Endometrium (tissue), 2 donors: Measurements from ENCODE around the gene MASP1.

Source experiments
- FAIRE-seq: peaks from 2 replicates; lab custom pipeline; 2012; peaks lifted over from hg19 to GRCh38; lab: Jason Lieb, UNC
- donor health status: control.
- donor health status: control.

MASP1 gene

DNA sequence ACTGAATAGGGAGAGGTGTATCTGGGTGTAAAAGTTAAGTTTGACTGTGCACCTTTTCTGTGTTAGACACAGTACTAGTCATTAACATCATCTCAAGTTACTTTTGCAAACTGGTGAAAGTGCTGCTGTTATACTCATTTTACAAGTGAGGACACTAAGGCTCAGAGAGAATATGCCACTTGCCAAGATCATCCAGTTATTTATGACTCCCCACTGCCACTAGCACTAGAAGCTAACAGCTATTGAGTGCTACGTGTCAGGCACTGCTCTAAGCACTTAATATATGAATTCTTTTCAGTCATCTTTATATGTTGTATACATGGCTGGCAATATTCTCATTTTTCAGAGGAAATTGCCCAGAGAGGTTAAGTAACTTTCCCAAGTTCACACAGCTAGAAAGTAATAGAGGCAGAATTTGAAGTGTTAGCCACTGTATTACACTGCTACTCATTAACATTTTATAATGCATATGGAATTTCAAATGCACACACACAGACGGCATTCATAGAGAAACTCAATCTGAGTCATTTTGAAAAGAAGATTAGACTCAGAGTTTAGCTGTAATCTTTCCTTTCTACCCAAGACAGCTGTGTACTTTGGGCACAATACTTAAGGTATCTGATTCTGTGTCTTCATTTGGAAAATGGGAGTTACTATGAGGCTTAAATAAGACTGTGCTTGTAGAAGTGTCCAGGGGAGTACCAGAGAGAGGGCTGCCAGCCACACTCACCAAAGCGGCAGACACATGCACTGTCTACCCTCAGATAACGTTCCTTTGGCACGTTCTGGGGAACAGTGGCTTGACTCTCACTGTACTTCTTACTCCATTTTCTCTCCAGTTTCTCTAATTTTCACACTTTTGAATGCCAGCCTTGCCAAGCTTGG, 1.3 kb upstream of the MASP1 start:
- FAIRE-seq, result no peak

DNA sequence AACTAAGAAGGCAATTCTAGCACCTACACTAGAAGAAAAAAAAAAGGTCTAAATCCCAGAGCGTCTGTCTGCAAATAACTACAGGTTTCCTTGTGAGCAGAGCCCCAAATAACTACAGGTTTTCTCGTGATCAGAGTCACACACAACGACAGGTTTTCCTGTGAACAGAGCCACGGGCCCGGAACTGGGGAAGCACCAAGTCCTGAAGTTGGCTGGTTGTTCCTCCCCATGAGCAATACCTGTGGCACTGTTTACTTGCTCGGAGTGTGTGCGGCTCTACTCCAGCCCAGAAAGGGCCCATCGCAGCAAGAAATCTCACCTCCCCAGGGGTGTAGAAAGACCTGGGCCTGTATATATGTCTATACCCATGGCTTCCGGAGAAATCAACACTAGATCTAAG, 644 bp upstream of the MASP1 start:
- no peak for FAIRE-seq

DNA sequence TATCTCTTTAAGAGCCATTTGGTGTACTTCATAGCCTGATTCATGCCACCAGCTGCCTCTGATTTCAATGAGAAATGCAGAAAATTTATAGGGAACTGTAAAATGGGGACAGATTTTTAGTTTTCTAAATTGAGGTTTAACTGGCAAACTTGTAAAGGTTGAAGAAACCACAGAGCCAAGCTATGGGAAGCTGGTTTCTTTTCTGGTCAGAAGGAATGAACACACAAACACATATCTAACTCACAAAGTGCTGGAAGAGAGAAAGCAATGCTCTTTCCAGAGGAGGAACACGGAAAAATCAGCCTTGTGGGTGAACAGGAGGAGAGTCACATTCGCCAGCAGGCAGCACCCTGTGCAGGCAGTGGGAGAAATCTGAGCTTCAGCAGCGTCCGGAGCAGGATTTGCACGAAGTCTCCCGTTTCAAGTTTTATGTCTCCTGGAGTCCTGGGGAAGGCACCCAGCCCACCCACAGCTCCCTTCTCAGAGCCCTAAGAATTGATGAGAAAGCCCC, 481 bp downstream of the MASP1 start:
- peak; percentile 68 for FAIRE-seq

DNA sequence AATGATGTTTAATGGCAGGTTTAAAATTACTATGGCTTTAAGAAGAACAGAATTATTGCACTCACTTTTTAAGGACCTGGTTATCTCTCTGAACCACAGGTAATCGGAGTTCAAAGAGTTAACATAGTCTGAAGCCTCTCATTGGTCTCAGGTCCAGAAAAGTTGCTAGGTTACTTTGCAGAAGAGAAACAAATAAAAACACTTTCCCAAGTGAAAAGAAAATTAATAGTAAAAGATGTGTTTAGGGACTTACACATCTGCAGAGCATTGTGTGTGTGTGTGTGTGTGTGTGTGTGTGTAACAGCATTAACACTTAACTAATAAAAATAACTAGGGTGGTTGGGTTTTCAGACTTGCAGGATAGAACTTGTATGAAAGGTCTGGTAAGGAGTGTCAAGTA, 1.0 kb downstream of the MASP1 start:
- FAIRE-seq, result no peak

DNA sequence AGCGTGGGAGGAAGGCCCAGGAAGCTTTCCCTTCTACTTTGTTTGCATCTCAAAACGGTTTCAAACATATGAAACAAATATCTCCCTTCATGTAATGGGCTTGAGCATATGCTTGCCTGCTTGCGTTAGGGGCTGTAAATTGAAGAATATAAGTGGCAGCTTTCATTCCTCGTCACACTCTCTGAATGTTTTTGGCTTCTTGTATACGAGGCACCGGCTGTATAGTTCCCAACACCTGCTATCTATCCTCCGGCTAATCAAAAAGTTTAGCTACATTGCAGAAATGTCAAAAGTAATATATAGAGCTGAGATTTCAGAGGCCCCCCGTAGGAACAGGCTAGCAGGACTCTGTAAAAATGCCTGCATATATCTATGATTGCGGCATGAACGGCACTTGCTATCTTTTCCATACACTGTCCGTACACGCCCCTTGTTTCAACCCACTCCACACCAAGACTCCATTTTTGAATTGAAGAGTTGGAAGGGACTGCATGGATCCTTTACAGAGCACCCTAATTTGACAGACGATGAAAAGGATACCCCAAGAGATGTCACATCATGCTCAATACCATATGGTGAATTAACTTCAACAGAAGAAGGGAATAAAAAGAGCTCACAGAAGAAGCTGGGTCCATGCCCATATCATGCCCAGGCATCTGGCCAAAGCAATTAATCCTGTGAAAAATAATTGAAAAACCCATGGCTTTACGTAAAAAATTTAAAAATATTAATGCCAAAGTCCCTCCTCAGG, 2.5 kb downstream of the MASP1 start:
- FAIRE-seq, result no peak

DNA sequence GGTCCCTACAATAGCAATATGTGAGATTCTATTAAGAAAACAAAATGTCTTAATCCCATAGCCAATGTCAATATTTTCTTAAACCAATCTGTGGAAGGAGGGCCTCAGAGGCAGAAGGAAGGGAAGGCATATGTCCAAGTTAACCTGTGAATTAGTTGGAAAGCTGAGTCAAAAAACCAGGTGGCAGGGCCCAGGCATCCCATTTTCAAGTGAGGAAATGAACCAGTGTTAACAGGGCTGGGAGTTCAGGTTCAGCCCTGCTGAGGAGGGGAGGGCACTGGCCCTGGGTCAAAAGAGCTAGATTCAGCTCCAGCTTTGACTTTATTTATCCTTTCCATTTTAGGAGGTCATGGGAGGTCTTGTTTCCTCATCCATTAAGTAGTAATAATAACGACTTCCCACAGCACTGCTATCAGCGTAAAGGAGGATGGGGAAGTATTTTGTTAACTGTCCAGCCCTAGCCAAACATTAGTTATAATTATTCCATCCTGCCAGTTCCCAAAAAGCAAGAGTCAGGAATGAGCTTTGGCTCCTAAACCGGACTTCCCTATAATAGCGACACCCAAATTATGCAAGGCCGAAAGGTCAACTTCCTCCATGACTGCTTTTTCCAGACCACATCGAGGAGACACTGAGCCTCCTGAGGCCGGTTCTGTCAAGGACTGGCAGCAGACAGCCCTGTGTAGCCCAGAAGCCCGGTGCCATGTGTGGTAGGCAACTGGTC, 3.2 kb downstream of the MASP1 start:
- no peak for FAIRE-seq

DNA sequence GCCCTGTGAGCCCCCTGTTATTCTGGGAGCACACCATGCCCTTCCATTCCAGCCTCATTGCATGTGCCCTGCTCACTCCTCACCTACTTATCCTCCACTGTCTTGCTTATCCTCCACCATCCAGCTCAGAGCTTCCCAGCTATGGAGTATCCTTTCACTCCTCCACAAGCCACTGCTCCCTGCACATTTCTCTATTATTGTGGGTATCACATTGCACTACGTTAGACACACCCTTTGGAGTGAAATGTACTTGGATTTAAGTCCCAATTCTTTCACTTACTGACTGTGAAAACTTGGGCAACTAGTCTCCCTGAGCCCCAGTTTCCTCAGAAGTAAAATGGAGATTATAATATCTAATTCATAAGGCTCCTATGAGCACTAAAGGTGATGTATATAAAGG, 4.3 kb downstream of the MASP1 start:
- no peak for FAIRE-seq

DNA sequence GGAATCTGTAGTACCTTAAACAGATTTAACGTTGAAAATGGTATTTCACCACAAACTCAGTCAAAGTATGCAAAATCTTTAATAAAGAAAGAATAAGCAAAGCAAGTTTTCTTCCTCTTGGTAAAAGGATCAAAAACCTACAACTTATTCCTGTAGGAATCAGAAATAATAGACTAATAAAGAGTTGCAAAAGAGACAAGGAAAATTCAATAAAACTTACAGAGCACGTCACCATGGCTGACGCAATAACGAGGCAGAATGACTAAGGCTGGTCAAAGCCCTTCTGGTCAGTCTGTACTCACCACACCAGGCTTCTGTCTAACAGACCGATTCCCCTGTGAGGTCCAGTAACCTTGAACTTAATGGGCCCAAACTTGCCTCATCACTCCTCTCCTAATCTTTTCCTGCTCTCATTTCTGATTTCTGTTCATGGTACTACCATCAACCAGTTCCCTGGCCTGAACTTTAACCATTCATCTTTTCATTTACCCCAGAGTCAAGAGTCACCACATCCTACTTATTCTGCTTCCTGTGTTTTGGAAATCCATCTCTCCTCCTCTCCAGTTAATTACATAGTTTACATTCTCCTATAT, 5.0 kb downstream of the MASP1 start:
- FAIRE-seq, result no peak

DNA sequence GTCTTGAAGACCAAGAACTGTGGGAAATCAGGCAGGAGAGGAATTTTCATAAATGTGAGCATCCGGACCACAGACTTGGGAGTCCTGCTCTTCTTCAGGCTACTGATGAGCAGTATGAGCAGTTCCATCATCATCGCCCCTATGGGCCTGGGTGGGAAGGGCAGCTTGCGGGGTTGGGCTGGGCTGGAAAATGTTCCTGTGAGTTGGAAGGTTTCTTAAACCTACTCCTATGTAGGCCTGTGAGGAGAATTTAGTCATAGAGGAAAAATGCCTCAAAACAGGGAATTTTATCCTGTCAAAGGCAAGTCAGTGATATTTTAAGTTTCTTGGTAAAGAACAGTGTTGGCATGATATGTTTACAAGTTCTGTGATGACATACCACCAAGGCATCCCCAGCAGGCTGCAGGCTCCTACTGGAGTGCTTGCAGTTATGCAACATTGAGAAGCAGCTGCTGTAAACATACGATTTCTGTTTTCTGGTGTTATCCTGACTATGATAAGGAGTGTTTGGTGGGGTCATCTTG, 10.3 kb downstream of the MASP1 start:
- FAIRE-seq, result no peak

DNA sequence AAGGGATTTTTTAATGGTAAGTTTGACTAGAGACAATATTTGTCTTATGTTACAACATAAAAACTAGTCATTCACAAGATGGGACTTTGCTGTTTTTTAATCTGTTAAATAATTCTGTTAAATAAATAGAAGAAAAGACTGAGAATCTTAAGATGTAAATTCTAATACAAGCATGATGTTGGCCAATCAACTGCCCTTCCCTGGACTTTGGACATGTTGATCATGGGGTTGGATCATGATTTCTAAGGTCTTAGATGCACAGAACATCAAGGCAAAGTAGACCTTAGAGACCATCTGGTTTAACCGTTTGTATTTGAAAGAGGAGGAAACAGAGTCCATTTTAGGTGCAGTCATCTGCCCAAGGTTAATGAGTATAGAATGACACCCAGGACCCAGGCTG, 10.9 kb downstream of the MASP1 start:
- FAIRE-seq, result no peak

DNA sequence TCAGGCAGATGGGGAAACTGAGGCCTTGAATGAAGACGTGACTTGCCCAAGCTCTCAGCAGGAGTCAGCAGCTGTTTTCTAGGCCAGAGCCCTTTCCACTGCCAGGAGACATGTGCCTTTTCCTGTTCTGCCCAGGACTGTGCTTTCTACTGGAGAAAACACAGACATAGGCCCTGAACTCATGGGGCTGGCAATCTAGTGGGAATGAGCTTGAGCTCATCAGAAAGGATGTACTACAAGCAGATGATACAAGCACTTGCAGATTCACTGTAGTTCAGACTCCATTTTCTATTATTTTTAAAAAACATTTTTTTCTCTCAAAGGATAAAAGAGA, 14.4 kb downstream of the MASP1 start:
- no peak for FAIRE-seq

DNA sequence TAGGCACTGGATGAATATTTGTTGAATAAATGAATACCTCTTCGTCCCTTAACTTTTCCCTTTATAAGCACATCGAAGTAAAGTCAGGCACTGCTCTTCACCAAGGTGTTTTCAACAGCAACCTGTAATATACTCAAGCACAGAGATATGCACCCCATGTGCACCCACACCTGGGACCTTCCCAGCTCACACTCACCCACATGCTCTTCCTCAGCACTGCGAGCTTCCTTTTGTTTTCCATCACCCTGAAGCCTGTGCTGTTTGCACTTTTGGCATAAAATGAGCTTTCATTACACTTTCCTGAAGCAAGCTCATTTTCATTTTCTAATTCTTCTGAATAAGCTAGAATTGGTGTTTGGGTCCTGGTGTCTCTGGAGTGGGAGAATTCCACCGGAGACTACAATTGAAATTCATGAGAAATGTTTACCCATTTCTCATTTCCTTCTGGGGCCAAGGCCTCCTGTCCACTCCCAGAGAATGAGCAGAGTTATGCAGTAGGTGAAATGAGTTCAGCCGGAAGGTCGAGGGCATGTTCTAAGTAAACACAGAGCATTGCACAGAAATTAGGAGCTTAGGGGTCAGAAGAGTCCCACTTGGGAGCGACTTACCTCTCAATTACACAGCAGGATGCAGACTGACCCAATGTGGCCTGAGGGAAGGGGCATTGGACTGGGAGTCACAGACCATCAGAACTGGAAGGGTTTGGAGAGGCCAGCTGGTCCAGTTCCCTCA, 15.0 kb downstream of the MASP1 start:
- FAIRE-seq, result no peak

DNA sequence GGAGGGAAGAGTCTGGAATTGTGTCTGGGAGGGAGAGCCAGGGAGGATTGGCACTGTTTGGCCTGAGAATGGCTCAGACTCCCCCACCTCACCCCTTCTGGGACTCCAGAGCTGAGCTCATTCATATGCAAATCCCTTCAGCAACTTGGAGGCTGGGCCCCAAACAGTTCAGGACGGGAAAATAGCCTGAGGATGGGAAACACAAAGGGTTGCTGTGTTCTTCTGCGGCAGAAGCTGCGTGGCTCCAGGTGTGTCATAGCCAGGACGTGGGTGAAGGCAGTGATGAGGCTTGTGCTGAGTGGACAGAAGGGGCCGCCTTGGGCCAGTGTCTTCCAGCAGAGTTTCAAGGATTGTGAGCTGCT, 16.6 kb downstream of the MASP1 start:
- no peak for FAIRE-seq

DNA sequence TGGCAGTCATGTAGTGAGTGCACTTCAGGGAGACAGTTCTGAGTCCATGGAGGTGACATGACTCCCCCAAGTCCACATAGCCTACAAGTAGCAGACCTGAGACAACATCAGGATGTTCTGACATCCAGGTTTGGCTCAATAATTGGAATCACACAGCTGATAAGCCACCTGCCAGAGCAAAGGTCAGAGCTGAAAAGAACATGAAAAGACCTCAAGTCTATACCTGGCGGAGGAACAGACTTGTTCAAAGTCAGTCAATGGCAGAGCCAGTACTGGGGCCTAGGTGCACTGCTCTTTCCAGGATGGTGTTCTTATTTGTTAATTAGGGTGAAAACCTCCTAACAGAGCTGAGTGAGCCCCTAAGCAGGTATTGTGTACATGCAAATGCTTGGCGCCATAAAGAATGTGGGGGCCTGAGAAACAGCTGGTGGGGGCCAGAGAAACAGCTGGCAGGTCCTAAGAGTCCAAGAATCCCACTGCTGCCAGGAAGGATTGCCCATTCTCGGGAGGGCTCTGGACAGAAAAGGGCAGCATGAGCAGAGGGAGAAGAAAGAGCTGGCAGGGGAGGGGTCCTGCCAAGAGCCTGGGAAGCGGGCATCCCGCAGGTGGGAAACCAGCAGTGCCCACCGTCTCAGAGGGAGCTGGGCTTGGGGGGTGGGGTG, 17.1 kb downstream of the MASP1 start:
- no peak for FAIRE-seq

DNA sequence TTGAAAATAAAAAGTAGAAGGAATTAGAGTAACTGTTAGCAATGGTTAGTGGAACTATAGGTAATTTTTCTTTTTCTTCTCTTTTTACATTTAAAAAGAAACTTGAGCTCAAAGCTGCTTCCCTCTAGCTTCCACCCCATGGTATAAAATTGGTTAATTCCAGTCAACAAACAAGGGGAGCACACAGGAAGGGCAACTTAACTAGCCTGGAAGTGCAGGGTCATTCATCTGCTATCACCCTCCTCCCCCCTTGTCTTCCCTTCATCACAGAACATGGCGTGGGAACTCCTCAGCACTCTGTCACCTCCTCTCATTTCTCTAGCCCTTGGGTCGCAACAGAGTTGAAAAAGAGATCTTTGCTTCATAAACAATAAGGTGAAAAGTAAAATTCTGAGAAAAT, 20.0 kb downstream of the MASP1 start:
- no peak for FAIRE-seq

DNA sequence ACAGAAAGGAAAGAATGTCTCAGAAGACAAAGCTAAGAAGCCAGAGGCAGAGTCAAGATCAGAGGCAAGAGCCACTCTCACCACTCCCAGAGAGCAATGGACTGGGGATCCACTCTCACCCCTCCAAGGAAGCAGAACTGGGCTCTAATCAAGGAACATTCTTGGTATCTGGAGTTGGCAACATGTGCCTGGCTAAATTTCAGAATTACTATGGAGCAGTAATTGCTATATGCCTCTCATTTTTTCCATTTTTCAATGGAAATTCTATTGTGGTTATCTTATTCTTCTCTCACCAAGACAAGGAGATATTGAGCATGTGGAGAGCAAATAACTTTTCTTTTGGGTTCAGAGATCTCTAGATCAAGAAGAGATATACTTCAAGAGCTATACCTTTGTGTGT, 22.1 kb downstream of the MASP1 start:
- FAIRE-seq, result no peak

DNA sequence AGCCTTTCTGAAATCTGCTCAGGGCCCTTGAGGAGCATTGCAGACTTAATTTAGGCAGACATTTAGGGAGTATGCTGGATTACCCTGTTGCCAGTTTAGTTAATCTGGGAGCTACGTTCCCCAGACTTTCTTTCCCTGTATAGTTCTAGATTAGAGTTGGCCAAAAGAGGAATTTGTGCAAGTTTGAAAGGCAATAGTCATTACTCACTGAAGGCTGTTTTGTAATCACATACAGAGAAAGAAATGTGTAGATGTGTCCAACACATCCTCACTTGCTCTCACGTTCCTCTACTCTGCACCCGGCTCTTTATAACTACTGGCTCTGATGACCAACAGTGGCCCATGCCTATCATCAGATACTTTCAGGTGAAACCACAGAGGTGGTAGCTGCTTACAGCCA, 24.2 kb downstream of the MASP1 start:
- FAIRE-seq, result no peak

DNA sequence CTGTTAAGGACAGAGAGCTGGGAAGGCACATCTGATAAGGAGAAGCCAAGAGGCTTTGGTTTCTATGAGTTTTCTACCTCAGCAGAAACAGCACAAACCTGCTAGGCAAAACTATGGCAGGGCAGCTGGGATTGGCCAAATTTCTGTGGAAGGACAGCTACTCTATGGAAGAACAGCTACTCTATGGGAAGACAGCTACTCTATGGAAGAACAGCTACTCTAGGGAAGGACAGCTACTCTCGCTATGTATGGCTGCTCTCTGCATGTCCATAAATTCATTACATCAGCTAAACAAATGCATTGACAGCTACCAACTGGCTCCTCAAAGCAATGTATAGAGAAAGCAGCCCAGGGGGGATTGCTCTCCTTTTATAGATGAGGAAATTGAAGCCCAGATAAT, 24.8 kb downstream of the MASP1 start:
- no peak for FAIRE-seq

DNA sequence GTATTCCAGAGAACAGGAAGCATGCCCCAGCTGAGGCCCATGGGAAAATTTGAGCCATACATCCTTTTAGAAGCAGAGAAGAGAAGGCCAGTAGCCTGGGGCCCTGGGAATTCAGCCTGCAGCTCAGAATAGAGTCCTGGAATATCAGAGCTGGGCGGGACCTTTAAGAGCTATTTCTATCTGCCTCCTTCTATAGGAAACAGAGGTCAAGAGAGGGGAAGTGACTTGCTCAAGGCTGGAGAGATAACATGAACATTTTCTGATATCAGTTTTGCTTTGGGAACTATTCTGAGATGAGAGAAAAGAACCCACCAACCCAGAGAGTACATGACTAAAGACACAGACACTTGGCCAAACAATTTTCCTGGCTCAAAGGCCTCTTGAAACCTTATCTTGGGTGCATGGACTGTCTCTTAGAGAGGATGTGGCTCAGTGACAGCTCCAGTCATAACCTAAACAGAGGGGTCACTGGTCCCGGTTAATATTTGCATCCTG, 26.0 kb downstream of the MASP1 start:
- no peak for FAIRE-seq

DNA sequence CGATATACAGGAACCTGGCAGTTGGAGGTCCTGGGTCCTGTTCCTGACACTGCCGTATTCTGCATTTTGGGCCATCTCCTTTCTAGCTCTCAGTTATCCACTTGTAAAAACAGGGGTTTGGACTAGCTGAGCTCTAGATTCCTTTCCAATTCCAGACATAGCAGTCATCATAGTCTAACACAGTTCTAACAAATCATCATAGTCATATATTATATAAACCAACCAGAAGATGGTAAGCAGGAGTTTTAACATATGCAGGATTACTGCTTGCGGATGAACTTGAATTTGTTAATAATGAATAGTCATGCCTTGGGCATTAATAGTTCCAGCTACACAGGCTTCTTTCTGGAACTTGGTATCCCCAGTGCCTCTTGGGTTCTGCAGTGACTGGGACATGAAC, 26.6 kb downstream of the MASP1 start:
- FAIRE-seq, result no peak

DNA sequence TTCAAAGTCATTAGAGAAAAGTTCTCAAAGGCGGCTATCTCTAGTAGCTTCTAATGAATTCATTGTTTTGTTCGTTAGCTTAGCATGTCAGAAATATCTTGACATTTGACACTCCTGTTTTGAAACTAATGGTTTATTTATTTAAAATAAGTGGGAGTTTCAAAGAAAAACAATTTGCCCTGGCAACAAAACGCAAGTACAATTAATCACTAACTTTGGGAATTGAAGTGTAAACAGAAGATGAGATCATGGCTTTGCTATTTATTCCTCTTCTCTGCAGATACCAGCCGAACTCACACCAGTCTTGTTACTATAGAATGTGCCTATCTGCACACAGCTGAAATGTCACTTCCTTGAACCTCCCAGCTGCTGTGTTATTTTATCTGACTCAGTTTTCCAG, 27.5 kb downstream of the MASP1 start:
- FAIRE-seq, result no peak
